Measurements from ENCODE around the gene PTGR1.
A peak's percentile ranks its signal among the peaks of the same experiment; 100 is the strongest.
"Not testable (repeated sequence)": the region's sequence is repeated elsewhere in the genome, so short reads cannot be mapped to it uniquely, and the experiment has no call there.

The PTGR1 gene

GRCh38 chr9:111610845-111611244 lies 11.4 kb upstream of the PTGR1 start:
- DNase-seq: no peak

- DNase-seq: no peak
Measured at GRCh38 chr9:111610149-111610548, 10.7 kb upstream of the PTGR1 start.

- no peak for DNase-seq
Measured at GRCh38 chr9:111605041-111605559, 5.7 kb upstream of the PTGR1 start.

GRCh38 chr9:111604054-111604615 lies 4.7 kb upstream of the PTGR1 start:
- DNase-seq: no peak

- DNase-seq: no peak
Measured at GRCh38 chr9:111603041-111603440, 3.6 kb upstream of the PTGR1 start.

- DNase-seq: no peak
Measured at GRCh38 chr9:111601237-111602018, 2.0 kb upstream of the PTGR1 start.

- DNase-seq: no peak
Measured at GRCh38 chr9:111599955-111600343, 502 bp upstream of the PTGR1 start.

GRCh38 chr9:111598733-111599091 lies 735 bp downstream of the PTGR1 start:
- DNase-seq: no peak

- DNase-seq: peak; percentile 65
Measured at GRCh38 chr9:111597852-111598732, 1.4 kb downstream of the PTGR1 start.

- no peak for DNase-seq
Measured at GRCh38 chr9:111588846-111589245, 10.6 kb downstream of the PTGR1 start.

GRCh38 chr9:111586378-111586777 lies 13.1 kb downstream of the PTGR1 start:
- DNase-seq: no peak

- no peak for DNase-seq
Measured at GRCh38 chr9:111582888-111583287, 16.6 kb downstream of the PTGR1 start.

- DNase-seq: no peak
Measured at GRCh38 chr9:111572950-111573604, 26.4 kb downstream of the PTGR1 start.

GRCh38 chr9:111568127-111568526 lies 31.3 kb downstream of the PTGR1 start:
- DNase-seq: not testable (repeated sequence)

- DNase-seq: no peak
Measured at GRCh38 chr9:111566234-111566633, 33.2 kb downstream of the PTGR1 start.

- DNase-seq: no peak
Measured at GRCh38 chr9:111561165-111561719, 38.2 kb downstream of the PTGR1 start.

- DNase-seq: no peak
Measured at GRCh38 chr9:111559000-111559610, 40.3 kb downstream of the PTGR1 start.

- not testable (repeated sequence) for DNase-seq
Measured at GRCh38 chr9:111555425-111555824, 44.0 kb downstream of the PTGR1 start.

GRCh38 chr9:111548623-111549022 lies 50.8 kb downstream of the PTGR1 start:
- DNase-seq: no peak

GRCh38 chr9:111542497-111543254 lies 56.8 kb downstream of the PTGR1 start:
- DNase-seq: no peak

- DNase-seq: no peak
Measured at GRCh38 chr9:111533099-111533790, 66.2 kb downstream of the PTGR1 start.
